Activated naive CD8-positive, alpha-beta T cell treated with anti-CD3 and anti-CD28 coated beads for 36 hours (primary cell): ENCODE measurements around the gene GRPR. TPM values are rescaled to one million over a fixed set of nuclear protein-coding genes. Genes with fewer than 3 reads are reported as not detected.

Experiments
- DNase-seq: peaks from one replicate; pipeline ENCODE4 v3.0.0; 2021
- H3K27ac Mint-ChIP-seq: one replicate; pipeline ENCODE4 v1.8.0; 2022; ENCODE audit warnings: mild to moderate bottlenecking, moderate library complexity, mixed read lengths
- H3K27me3 Mint-ChIP-seq: one replicate; pipeline ENCODE4 v1.8.0; 2022; ENCODE audit warnings: mild to moderate bottlenecking, mixed read lengths
- H3K36me3 Mint-ChIP-seq: one replicate; pipeline ENCODE4 v1.8.0; 2021; ENCODE audit warnings: mild to moderate bottlenecking, mixed read lengths
- H3K4me1 Mint-ChIP-seq: one replicate; pipeline ENCODE4 v1.8.0; 2021; ENCODE audit warnings: mixed read lengths
- H3K4me3 Mint-ChIP-seq: one replicate; pipeline ENCODE4 v1.8.0; 2022; ENCODE audit warnings: mild to moderate bottlenecking, moderate library complexity, mixed read lengths
- H3K9me3 Mint-ChIP-seq: one replicate; pipeline ENCODE4 v1.8.0; 2022; ENCODE audit warnings: mixed read lengths
- total RNA-seq, 2 experiments: library from RNA; stranded (reverse); gene quantifications; one replicate each; pipeline ENCODE4 v1.2.3, GENCODE V29; 2021

The GRPR gene
- total RNA-seq, 2 experiments from 2014 or later: not detected

DNA sequence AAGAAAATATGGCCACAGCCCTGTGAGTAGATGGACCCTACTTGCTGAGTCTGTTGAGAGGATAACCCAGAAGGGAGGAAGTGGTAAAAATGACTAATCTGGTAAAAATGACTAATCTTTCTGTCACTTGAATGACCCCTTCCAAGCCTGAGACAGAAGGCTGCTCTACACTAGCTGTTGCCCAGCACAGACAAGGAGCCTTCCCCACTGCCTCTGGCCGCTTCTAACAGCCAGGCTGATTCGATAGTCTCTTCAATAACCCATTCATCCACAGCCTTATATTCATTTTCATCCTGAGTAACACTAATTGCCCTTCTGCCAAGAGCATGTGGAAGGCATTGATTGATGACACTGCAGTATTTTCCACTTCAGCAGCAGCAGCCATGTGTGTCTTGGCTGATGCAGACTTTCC is 62.4 kb downstream of the GRPR start:
- H3K9me3 Mint-ChIP-seq: no peaks in the 10 kb centered on the region
- H3K4me3 Mint-ChIP-seq: no peak overlapping the region
- no peak overlapping the region for H3K27ac Mint-ChIP-seq
- peaks cover 11% of the 10 kb centered on the region for H3K4me1 Mint-ChIP-seq
- peaks cover 8% of the 10 kb centered on the region for H3K27me3 Mint-ChIP-seq
- no peak for DNase-seq
- no peaks in the 10 kb centered on the region for H3K36me3 Mint-ChIP-seq

DNA sequence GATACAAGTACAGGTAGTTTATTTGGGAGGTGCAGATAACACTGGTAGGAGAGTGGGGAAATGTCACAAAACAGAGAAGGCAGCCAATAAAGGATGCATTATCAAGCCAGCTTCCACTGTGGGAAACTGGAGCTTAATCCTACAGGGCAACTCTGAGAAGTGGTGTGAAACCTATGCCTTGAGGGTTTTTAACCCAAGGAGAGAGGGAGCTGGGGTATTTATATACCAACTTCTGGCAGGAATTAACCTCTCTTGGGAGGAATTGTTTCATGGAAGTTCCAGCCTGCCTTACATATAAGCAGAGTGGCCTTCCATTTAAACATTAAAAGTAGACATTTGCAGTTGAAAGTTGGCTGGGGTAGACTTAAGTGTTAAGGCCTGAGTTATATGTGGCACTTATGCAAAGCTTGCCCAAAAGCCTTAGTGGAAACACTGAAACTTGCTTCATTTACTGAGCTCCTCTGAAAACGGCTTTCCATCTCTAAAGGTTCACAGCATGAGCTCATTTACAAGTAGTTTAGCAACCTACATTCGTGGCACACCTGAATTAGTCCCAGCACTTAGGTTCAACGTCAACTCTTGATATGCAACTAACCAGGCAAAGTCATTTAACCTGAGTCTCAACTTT is 63.1 kb downstream of the GRPR start:
- Mint-ChIP-seq H3K36me3 (no peaks in the 10 kb centered on the region), H3K27me3 (peaks cover 5% of the 10 kb centered on the region), H3K4me1 (peaks cover 11% of the 10 kb centered on the region), H3K4me3 (no peak overlapping the region), H3K27ac (no peak overlapping the region), H3K9me3 (no peaks in the 10 kb centered on the region)
- DNase-seq: no peak

DNA sequence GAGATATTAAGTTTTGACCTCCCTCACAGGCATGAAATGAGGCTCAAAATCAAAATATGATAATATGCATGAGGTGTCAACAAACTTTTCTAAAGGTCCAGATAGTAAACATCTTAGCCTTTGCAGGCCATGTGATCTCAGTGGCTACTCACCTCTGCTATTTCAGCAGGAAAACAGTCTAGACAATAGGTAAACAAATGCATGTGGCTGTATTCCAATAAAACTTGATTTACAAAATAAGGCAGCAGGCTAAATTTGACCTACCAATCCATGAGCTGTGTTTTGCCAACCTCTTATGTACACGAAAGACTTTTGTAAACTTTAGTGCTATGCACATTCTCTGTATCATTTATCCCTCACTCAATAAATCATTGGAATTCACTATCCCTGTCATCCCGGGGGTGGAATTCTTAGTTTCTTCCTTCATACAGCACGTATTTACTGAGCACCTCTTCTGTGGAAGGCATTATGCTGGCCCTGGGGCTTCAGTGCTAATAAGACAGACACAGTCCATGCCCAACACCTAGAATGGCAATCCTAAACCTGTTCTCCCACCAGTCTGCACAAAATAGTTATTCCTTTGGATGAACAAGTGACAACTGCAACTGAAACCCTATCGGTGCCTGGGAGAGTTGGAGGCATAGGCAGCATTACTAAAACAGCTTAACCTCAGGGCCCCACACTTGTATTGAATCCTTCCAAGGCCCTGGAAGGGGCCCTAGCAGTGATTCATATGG is 63.8 kb downstream of the GRPR start:
- Mint-ChIP-seq H3K27ac (no peak overlapping the region), H3K4me3 (no peak overlapping the region), H3K27me3 (peaks cover 9% of the 10 kb centered on the region), H3K36me3 (no peaks in the 10 kb centered on the region), H3K4me1 (peaks cover 11% of the 10 kb centered on the region), H3K9me3 (no peaks in the 10 kb centered on the region)
- no peak for DNase-seq

DNA sequence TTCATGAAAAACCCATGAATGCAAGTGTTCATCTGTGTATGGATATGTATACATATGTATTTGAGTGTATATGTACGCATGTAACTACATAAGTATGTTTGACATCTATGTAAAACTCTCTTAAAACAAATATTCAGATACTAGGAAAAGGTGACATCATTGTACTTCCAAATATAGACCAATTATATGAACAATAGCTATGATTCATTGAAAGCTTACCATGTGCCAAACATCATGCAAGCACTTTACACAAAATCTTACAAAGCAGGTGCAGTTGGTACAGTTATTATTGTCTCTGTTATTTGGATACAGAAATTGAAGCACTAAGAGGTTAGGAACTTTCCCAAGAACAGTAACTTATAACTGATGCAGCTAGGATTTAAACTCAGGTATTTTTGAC is 65.3 kb downstream of the GRPR start:
- Mint-ChIP-seq H3K4me1 (peaks cover 11% of the 10 kb centered on the region), H3K4me3 (no peak overlapping the region), H3K36me3 (no peaks in the 10 kb centered on the region), H3K27me3 (peaks cover 5% of the 10 kb centered on the region), H3K27ac (no peak overlapping the region), H3K9me3 (no peaks in the 10 kb centered on the region)
- DNase-seq: no peak

- Mint-ChIP-seq H3K9me3 (no peaks in the 10 kb centered on the region), H3K27ac (no peak overlapping the region), H3K4me1 (peaks cover 2% of the 10 kb centered on the region), H3K27me3 (peaks cover 8% of the 10 kb centered on the region), H3K36me3 (no peaks in the 10 kb centered on the region), H3K4me3 (no peak overlapping the region)
- no peak for DNase-seq
These were observed 68.2 kb downstream of the GRPR start for GRCh38 chrX:16191605-16192004.

GRCh38 chrX:16196829-16197228 is 73.5 kb downstream of the GRPR start:
- H3K9me3 Mint-ChIP-seq: no peaks in the 10 kb centered on the region

DNA sequence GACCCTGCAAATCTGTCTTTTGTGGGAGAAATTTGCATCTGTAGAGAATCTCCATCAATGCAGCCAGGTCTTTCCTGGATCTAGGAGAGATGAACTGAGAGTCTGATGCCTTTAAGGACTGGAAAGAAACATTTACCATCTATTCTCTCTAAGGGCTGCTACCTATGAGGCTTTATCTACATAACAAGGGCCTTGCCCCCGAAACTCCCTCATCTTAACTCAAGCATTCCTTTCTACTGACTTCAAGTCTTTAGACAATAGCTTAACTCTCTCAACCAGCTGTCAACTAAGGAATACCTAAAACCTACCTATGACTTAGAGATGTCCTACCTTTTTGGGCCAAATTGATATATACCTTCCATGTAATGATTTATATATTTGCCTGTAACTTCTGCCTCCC is 76.0 kb downstream of the GRPR start:
- no peak for DNase-seq
- peaks cover 7% of the 10 kb centered on the region for H3K27me3 Mint-ChIP-seq
- H3K9me3 Mint-ChIP-seq: peaks cover 1% of the 10 kb centered on the region
- no peak overlapping the region for H3K4me3 Mint-ChIP-seq
- no peak overlapping the region for H3K27ac Mint-ChIP-seq
- no peaks in the 10 kb centered on the region for H3K36me3 Mint-ChIP-seq
- no peaks in the 10 kb centered on the region for H3K4me1 Mint-ChIP-seq

More at GRCh38 chrX:16196829-16197228, 73.5 kb downstream of the GRPR start:
- Mint-ChIP-seq H3K36me3 (no peaks in the 10 kb centered on the region), H3K27me3 (peaks cover 12% of the 10 kb centered on the region), H3K27ac (no peak overlapping the region), H3K4me3 (no peak overlapping the region), H3K4me1 (no peaks in the 10 kb centered on the region)
- DNase-seq: no peak

- H3K27me3 Mint-ChIP-seq: peaks cover 4% of the 10 kb centered on the region
- H3K36me3 Mint-ChIP-seq: no peaks in the 10 kb centered on the region
- no peaks in the 10 kb centered on the region for H3K4me1 Mint-ChIP-seq
- DNase-seq: no peak
- H3K9me3 Mint-ChIP-seq: peaks cover 1% of the 10 kb centered on the region
- no peak overlapping the region for H3K27ac Mint-ChIP-seq
- no peak overlapping the region for H3K4me3 Mint-ChIP-seq
These were observed 79.6 kb downstream of the GRPR start for GRCh38 chrX:16202943-16203342.

Other genes starting within 250 kb of the GRPR start
- gene MAGEB17, start 43.9 kb downstream of the GRPR start, total RNA-seq: not detected